ENCODE data around the gene NR1H2.

The NR1H2 gene

GRCh38 chr19:50399368-50399745, 23.1 kb downstream of the NR1H2 start:
- no peak for TF ChIP-seq CTCF (IDR thresholded peaks at IDR 0.05)
- Histone ChIP-seq H3K27ac (no peak overlapping the region), H3K4me3 (no peak overlapping the region)
- DNase-seq (ENCODE audit: low spot score) = no peak

- H3K27ac ChIP-seq = no peak overlapping the region
- TF ChIP-seq CTCF (IDR thresholded peaks at IDR 0.05) = no peak
- H3K4me3 ChIP-seq = no peak overlapping the region
- DNase-seq (ENCODE audit: low spot score) = no peak
Observed at GRCh38 chr19:50401605-50402450, 25.6 kb downstream of the NR1H2 start.

GRCh38 chr19:50402544-50403301, 26.5 kb downstream of the NR1H2 start:
- TF ChIP-seq CTCF (IDR thresholded peaks at IDR 0.05) = no peak
- DNase-seq (ENCODE audit: low spot score) = no peak
- H3K27ac ChIP-seq = no peak overlapping the region
- H3K4me3 ChIP-seq = no peak overlapping the region

- H3K4me3 ChIP-seq = no peak overlapping the region
- DNase-seq (ENCODE audit: low spot score) = no peak
- no peak for TF ChIP-seq CTCF (IDR thresholded peaks at IDR 0.05)
- H3K27ac ChIP-seq = no peak overlapping the region
Observed at GRCh38 chr19:50406156-50406820, 30.0 kb downstream of the NR1H2 start.

- no peak for TF ChIP-seq CTCF (IDR thresholded peaks at IDR 0.05)
- Histone ChIP-seq H3K4me3 (no peak overlapping the region), H3K27ac (no peak overlapping the region)
- no peak for DNase-seq (ENCODE audit: low spot score)
Observed at GRCh38 chr19:50406829-50407228, 30.6 kb downstream of the NR1H2 start.

- H3K4me3 ChIP-seq = no peak overlapping the region
- H3K27ac ChIP-seq = no peak overlapping the region
- no peak for TF ChIP-seq CTCF (IDR thresholded peaks at IDR 0.05)
- no peak for DNase-seq (ENCODE audit: low spot score)
Observed at GRCh38 chr19:50409347-50409746, 33.1 kb downstream of the NR1H2 start.
